K562 (cell line): ENCODE data around the gene DYNC1H1. TPM values are rescaled to one million over a fixed set of nuclear protein-coding genes. Genes with fewer than 3 reads are reported as not detected.

ENCODE experiments used
- ATAC-seq: fragments of 200-7000 bp; cut with Tn5 transposase; 3 replicates; pipeline ENCODE4 v1.9.1; 2020; ENCODE audit warnings: moderate library complexity
- BruUV-seq: library from RNA; stranded (reverse); fragments of 400-500 nt; replicated peaks from 2 replicates; lab custom pipeline; 2021; lab: Mats Ljungman, UMichigan
- CTCF ChIA-PET: fragments of 300-600 bp; formaldehyde crosslinking; extraction: SDS; loops from one replicate; lab custom pipeline; 2021; ENCODE audit warnings: low intra/inter-chr PET ratio; lab: Yijun Ruan, JAX
- POLR2A ChIA-PET: fragments of 300-600, 350-650 bp; sonication (Branson Sonifier 250); formaldehyde crosslinking; extraction: SDS; loops from one replicate; lab custom pipeline; 2021; ENCODE audit warnings: antibody characterized with exemption, inconsistent platforms; lab: Yijun Ruan, JAX
- DNase-seq, 4 experiments: peaks; one replicate each; pipeline versions ENCODE4 v3.0.0 to v3.0.0-alpha.2; 2011 to 2018; ENCODE audit warnings: low spot score in 3 of 4, mixed read lengths in 3 of 4; ENCODE audit errors: extremely low read depth in 1 of 4
- FAIRE-seq: peaks from 2 replicates; lab custom pipeline; 2011; peaks lifted over from hg19 to GRCh38; lab: Jason Lieb, UNC
- H2AFZ ChIP-seq: 2 replicates; pipeline ENCODE4 v1.6.0; 2011; ENCODE audit warnings: low read depth, low read length, control low read depth, inconsistent platforms
- H3K27ac ChIP-seq: fragments of 200-600 bp; 3 replicates; pipeline ENCODE4 v1.8.0; 2011; ENCODE audit warnings: low read depth, mild to moderate bottlenecking, control low read depth, inconsistent platforms, low read length, moderate library complexity, mixed read lengths; ENCODE audit errors: extremely low read depth
- H3K27me3 ChIP-seq, 2 experiments: fragments of 300-600 bp in 1 of 2; 2 replicates in 1 of 2; 3 replicates in 1 of 2; pipeline versions ENCODE4 v1.6.0 to v1.8.0; 2011; ENCODE audit warnings: inconsistent platforms in 2 of 2, low read length in 2 of 2, mild to moderate bottlenecking in 1 of 2, mixed read lengths in 1 of 2, moderate library complexity in 1 of 2; ENCODE audit not compliant: control insufficient read depth in 2 of 2, insufficient read depth in 2 of 2
- H3K36me3 ChIP-seq: fragments of 300-600 bp; 3 replicates; pipeline ENCODE4 v1.8.0; 2011; ENCODE audit warnings: mild to moderate bottlenecking, low read length, inconsistent platforms; ENCODE audit not compliant: control insufficient read depth, insufficient read depth
- H3K4me1 ChIP-seq, 2 experiments: fragments of 200-600 bp in 1 of 2; replicated peaks in 1 of 2; 2 replicates in 1 of 2; 3 replicates in 1 of 2; pipeline versions ENCODE4 v1.5.1 to v1.8.0; 2011; ENCODE audit warnings: inconsistent platforms in 2 of 2, low read length in 2 of 2, mild to moderate bottlenecking in 1 of 2, mixed read lengths in 1 of 2, moderate library complexity in 1 of 2; ENCODE audit not compliant: control insufficient read depth in 2 of 2, insufficient read depth in 2 of 2
- H3K4me2 ChIP-seq: 2 replicates; pipeline ENCODE4 v1.6.1; 2011; ENCODE audit warnings: low read length, control low read depth, inconsistent platforms, mixed read lengths; ENCODE audit not compliant: insufficient read depth
- H3K4me3 ChIP-seq: fragments of 200-600 bp; sonication (generic), shearing (Covaris generic); 2 replicates; pipeline ENCODE4 v1.5.1; 2016; ENCODE audit warnings: control low read depth, inconsistent platforms
- H3K79me2 ChIP-seq: fragments of 200-600 bp; 3 replicates; pipeline ENCODE4 v1.8.0; 2011; ENCODE audit warnings: low read length, inconsistent platforms; ENCODE audit not compliant: control insufficient read depth, insufficient read depth
- H3K9ac ChIP-seq, 2 experiments: 2 replicates each; pipeline versions ENCODE4 v1.6.0 to v1.6.1; 2011; ENCODE audit warnings: low read depth in 2 of 2, low read length in 2 of 2, control low read depth in 1 of 2, inconsistent platforms in 1 of 2, mild to moderate bottlenecking in 1 of 2, mixed read lengths in 1 of 2; ENCODE audit not compliant: insufficient read depth in 1 of 2
- H3K9me1 ChIP-seq: one replicate; pipeline ENCODE4 v1.6.0; 2011; ENCODE audit warnings: inconsistent platforms, mild to moderate bottlenecking, low read length, moderate library complexity; ENCODE audit not compliant: control insufficient read depth, insufficient read depth
- H3K9me3 ChIP-seq: replicated peaks from 2 replicates; pipeline ENCODE4 v1.5.1; 2011; ENCODE audit warnings: low read depth, low read length, inconsistent platforms; ENCODE audit not compliant: control insufficient read depth, insufficient read depth
- H4K20me1 ChIP-seq: replicated peaks from 2 replicates; pipeline ENCODE4 v1.6.1; 2011; ENCODE audit warnings: low read length, inconsistent platforms, mixed read lengths; ENCODE audit not compliant: control insufficient read depth, insufficient read depth
- CBFA2T2 ChIP-seq: fragments of 450-650 bp; conservative IDR thresholded peaks from 2 replicates; pipeline ENCODE4 v1.6.1; 2017; ENCODE audit warnings: mild to moderate bottlenecking
- ETV1 ChIP-seq: fragments of 450-650 bp; conservative IDR thresholded peaks from 2 replicates; pipeline ENCODE4 v1.6.1; 2016; ENCODE audit warnings: missing genetic modification characterization, control low read depth, low read depth, missing compliant biosample characterization
- POLR2G ChIP-seq: fragments of 200-400 bp; formaldehyde crosslinking; IDR thresholded peaks from 2 replicates; pipeline ENCODE4 v1.6.1; 2017; ENCODE audit warnings: low read depth, mild to moderate bottlenecking, antibody characterized with exemption, low read length, moderate library complexity
- WGBS: fragments of 100-300 bp; shearing (Covaris generic); methylation state at CpG from one replicate; pipeline ENCODE4 v1.1.6; 2016; ENCODE audit warnings: low coverage, mixed read lengths; ENCODE audit not compliant: insufficient coverage; ENCODE audit errors: missing lambda C conversion rate; 5-methylcytosine and 5-hydroxymethylcytosine counted together
- in situ Hi-C: fragments of 300-500 bp; cut with MboI; formaldehyde crosslinking; loops from 4 replicates; pipeline ENCODE4 v1.15.0; 2018; ENCODE audit warnings: inconsistent platforms, mixed read lengths
- intact Hi-C: fragments of 100-400 bp; cut with micrococcal nuclease; formaldehyde crosslinking; loops from 2 replicates; pipeline ENCODE4 v1.14.2; 2022
- polyA plus RNA-seq, 8 experiments: library from polyadenylated mRNA; depleted of rRNA in 4 of 8; stranded (reverse) in 5 of 8; unstranded in 3 of 8; fragments of >200 nt; fragmentation: Nextera tagmentation in 2 of 8; fragmentation: Illumina TruSeq in 1 of 8; extraction: Ambion mirVana in 2 of 8; extraction: Trizol in 1 of 8; gene quantifications; 2 replicates each; pipeline versions ENCODE4 v1.2.1 to v1.2.3, GENCODE V29; 2011 to 2014; ENCODE audit warnings: inconsistent platforms in 1 of 8, missing spikeins in 1 of 8
- total RNA-seq, 7 experiments: library from RNA; depleted of rRNA in 6 of 7; stranded (reverse); fragments of >200 nt in 6 of 7; fragmentation: Illumina TruSeq in 2 of 7; extraction: Trizol in 2 of 7; gene quantifications; 2 replicates each; pipeline versions ENCODE4 v1.2.1 to v1.2.3, GENCODE V29; 2011 to 2021; ENCODE audit warnings: low replicate concordance in 1 of 7

DYNC1H1 gene
- total and polyA plus RNA-seq, 9 of the 15 experiments (the other 6 are each of a cell fraction or from before 2014, with no cell fraction given), result 31.9 to 335 (median 115) TPM

- BruUV-seq, result no TSS peak
- FAIRE-seq (no peak), ATAC-seq (no peak), DNase-seq (no peak)
- ChIA-PET POLR2A (interaction anchor here (0.6 to 1.2 kb wide), 2 partner anchors 24 to 39 kb away, joined by 3 read pairs; partner anchors contain the start of gene HSP90AA1), CTCF (interaction anchor here (1.2 kb wide), 1 partner anchor 86 kb away, joined by 5 read pairs; no protein-coding TSS in a partner anchor)
- in situ Hi-C loops (no loop called here), intact Hi-C loops (loop anchor here (5.0 kb wide), 1 partner anchor 86 kb away; the partner anchor contains the start of gene DYNC1H1)
- no peaks in the 10 kb centered on the region for H4K20me1 ChIP-seq
- WGBS, result 95% methylated on average over 14 of the region's 33 CpGs
- no peaks in the 10 kb centered on the region for H3K9me3 ChIP-seq
- TF ChIP-seq CBFA2T2, result no peak
- TF ChIP-seq POLR2G, result 0 out of 2 replicates have a peak, but pooled peaks have one; percentile 48
- no peak for TF ChIP-seq ETV1 (tag)
- H2AFZ ChIP-seq, result no peak overlapping the region
- no peaks in the 10 kb centered on the region for H3K27me3 ChIP-seq
- H3K4me3 ChIP-seq, result no peak overlapping the region
- H3K4me2 ChIP-seq, result no peak overlapping the region
- H3K4me1 ChIP-seq, result peaks cover 0 to 11% of the 10 kb centered on the region in 2 experiments; a peak in 2 of 5 replicates
- H3K79me2 ChIP-seq, result no peaks in the 10 kb centered on the region
- H3K9ac ChIP-seq, result no peak overlapping the region
- no peak overlapping the region for H3K27ac ChIP-seq
- no peaks in the 10 kb centered on the region for H3K9me1 ChIP-seq
- H3K36me3 ChIP-seq, result peaks cover 78% of the 10 kb centered on the region
Observed at GRCh38 chr14:102047808-102048540, 83.6 kb downstream of the DYNC1H1 start.
